GM19397 (cell line): ENCODE data around the gene RUVBL1.
A peak's percentile ranks its signal among the peaks of the same experiment; 100 is the strongest.

ENCODE experiments used
- ATAC-seq: cut with Tn5 transposase; IDR thresholded peaks from one replicate; pipeline ENCODE4 v1.9.1; 2021; ENCODE audit warnings: mild to moderate bottlenecking, moderate library complexity; ENCODE audit not compliant: unreplicated experiment

The RUVBL1 gene

GRCh38 chr3:128083980-128084674, 39.5 kb downstream of the RUVBL1 start:
- ATAC-seq, result no peak

GRCh38 chr3:128083396-128083795, 40.2 kb downstream of the RUVBL1 start:
- ATAC-seq, result no peak

GRCh38 chr3:128082546-128082945, 41.1 kb downstream of the RUVBL1 start:
- no peak for ATAC-seq

- ATAC-seq, result no peak
These were observed 41.8 kb downstream of the RUVBL1 start for GRCh38 chr3:128081846-128082245.

- no peak for ATAC-seq
These were observed 42.4 kb downstream of the RUVBL1 start for GRCh38 chr3:128081226-128081625.

- ATAC-seq, result no peak
These were observed 43.1 kb downstream of the RUVBL1 start for GRCh38 chr3:128080323-128081080.

- ATAC-seq, result no peak
These were observed 43.8 kb downstream of the RUVBL1 start for GRCh38 chr3:128079823-128080222.

GRCh38 chr3:128078875-128079274, 44.7 kb downstream of the RUVBL1 start:
- ATAC-seq, result no peak

- no peak for ATAC-seq
These were observed 45.3 kb downstream of the RUVBL1 start for GRCh38 chr3:128078322-128078721.

- no peak for ATAC-seq
These were observed 45.9 kb downstream of the RUVBL1 start for GRCh38 chr3:128077665-128078064.

- no peak for ATAC-seq
These were observed 46.4 kb downstream of the RUVBL1 start for GRCh38 chr3:128077202-128077624.

GRCh38 chr3:128076483-128077201, 47.0 kb downstream of the RUVBL1 start:
- ATAC-seq, result no peak

GRCh38 chr3:128075522-128076482, 47.8 kb downstream of the RUVBL1 start:
- peak; percentile 52 for ATAC-seq

- no peak for ATAC-seq
These were observed 48.6 kb downstream of the RUVBL1 start for GRCh38 chr3:128074851-128075521.

GRCh38 chr3:128073807-128074206, 49.8 kb downstream of the RUVBL1 start:
- no peak for ATAC-seq

- no peak for ATAC-seq
These were observed 50.4 kb downstream of the RUVBL1 start for GRCh38 chr3:128073185-128073725.

GRCh38 chr3:128072454-128073184, 51.0 kb downstream of the RUVBL1 start:
- no peak for ATAC-seq

- no peak for ATAC-seq
These were observed 51.7 kb downstream of the RUVBL1 start for GRCh38 chr3:128071771-128072453.
